ENCODE measurements around the gene ARAP2. TPM values are rescaled to one million over a fixed set of nuclear protein-coding genes. Genes with fewer than 3 reads are reported as not detected.
A peak's percentile ranks its signal among the peaks of the same experiment; 100 is the strongest.

Gene ARAP2
- total RNA-seq, 4 donors from 2014 or later = 12.4 to 65.6 (median 27.5) TPM

DNA sequence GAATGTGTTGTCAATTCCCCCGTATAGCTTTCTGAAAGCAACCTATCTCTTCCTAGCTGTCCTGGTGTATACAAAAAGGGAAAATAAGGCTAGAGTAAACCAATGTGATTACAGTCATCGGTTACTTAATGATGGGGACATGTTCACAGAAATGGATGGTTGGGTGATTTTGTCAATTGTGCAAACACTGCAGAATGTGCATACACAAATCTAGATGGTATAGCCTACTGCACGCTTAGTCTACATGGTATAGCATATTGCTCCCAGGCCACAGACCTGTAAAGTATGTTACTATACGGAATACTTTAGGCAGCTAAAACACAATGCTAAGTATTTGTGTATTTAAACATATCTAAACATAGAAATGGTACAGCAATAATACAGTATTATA, 42.2 kb upstream of the ARAP2 start:
- Histone ChIP-seq H3K36me3 (no peaks in the 10 kb centered on the region), H3K27me3 (no peaks in the 10 kb centered on the region), H3K9me3 (no peaks in the 10 kb centered on the region), H3K4me3 (no peak overlapping the region), H3K4me1 (peaks cover 0 to 8% (median 4%) of the 10 kb centered on the region in 4 donors), H3K27ac (peak overlapping the region in 1 of 4 donors; percentile 32)
- TF ChIP-seq EP300 (IDR thresholded peaks at IDR 0.05) = no peak
- 89 to 91% methylated on average over 4 of the region's 4 CpGs for WGBS, 2 donors
- DNase-seq (ENCODE audit: low spot score in 2 of 2) = no peak

DNA sequence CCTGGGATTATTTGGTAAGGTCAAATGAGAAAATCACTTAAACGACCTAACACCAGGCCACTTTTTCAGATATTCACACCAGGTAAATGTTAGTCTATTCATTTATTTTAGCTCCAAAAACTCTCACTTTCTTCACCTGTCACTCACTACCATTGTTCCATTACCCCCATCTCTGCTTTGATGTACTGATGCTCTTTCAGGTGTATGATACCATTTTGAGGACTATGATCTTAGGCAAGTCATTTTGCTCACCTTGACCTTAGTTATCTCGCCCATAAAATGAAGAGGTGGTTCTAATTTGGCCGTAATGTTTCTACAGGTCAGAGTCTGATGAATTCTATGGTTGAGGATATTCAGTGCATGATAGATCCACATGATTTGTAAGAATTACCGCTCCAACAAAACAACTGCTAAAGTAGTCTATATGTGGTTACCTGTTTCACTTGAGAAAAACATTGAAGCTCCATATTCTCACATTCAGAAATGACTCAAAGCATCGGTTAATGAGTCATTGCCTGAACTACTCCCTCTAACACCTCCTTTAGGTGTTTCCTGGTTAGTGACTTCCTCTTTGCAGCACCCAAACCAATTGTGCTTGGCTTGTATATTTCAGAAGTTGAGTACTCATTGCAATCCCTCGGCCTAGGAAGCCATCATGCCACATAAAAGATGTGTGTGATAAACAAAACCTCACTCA, 41.6 kb upstream of the ARAP2 start:
- TF ChIP-seq POLR2A (IDR thresholded peaks at IDR 0.05) (no peak), EP300 (IDR thresholded peaks at IDR 0.05) (no peak)
- TF ChIP-seq, protein P1, sequence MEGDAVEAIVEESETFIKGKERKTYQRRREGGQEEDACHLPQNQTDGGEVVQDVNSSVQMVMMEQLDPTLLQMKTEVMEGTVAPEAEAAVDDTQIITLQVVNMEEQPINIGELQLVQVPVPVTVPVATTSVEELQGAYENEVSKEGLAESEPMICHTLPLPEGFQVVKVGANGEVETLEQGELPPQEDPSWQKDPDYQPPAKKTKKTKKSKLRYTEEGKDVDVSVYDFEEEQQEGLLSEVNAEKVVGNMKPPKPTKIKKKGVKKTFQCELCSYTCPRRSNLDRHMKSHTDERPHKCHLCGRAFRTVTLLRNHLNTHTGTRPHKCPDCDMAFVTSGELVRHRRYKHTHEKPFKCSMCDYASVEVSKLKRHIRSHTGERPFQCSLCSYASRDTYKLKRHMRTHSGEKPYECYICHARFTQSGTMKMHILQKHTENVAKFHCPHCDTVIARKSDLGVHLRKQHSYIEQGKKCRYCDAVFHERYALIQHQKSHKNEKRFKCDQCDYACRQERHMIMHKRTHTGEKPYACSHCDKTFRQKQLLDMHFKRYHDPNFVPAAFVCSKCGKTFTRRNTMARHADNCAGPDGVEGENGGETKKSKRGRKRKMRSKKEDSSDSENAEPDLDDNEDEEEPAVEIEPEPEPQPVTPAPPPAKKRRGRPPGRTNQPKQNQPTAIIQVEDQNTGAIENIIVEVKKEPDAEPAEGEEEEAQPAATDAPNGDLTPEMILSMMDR (IDR thresholded peaks at IDR 0.05) = no peak
- Histone ChIP-seq H3K4me1 (peaks cover 0 to 8% (median 4%) of the 10 kb centered on the region in 4 donors), H3K9me3 (no peaks in the 10 kb centered on the region), H3K36me3 (no peaks in the 10 kb centered on the region), H3K4me3 (no peak overlapping the region), H3K27me3 (no peaks in the 10 kb centered on the region), H3K27ac (peak overlapping the region in 3 of 4 donors; percentile 32 to 85 (median 75))
- no peak for DNase-seq (ENCODE audit: low spot score in 2 of 2)
- 89 to 91% methylated on average over 6 of the region's 6 CpGs for WGBS, 2 donors

GRCh38 chr4:36283912-36284465, 39.7 kb upstream of the ARAP2 start:
- H3K36me3 ChIP-seq = no peaks in the 10 kb centered on the region
- H3K4me3 ChIP-seq = no peak overlapping the region
- peaks cover 0 to 8% (median 4%) of the 10 kb centered on the region in 4 donors for H3K4me1 ChIP-seq
- DNase-seq (ENCODE audit: low spot score in 2 of 2) = no peak
- no peaks in the 10 kb centered on the region for H3K27me3 ChIP-seq
- no peaks in the 10 kb centered on the region for H3K9me3 ChIP-seq
- 34 to 38% methylated on average over 2 of the region's 2 CpGs for WGBS, 2 donors
- no peak for TF ChIP-seq POLR2A (IDR thresholded peaks at IDR 0.05)
- TF ChIP-seq EP300 (IDR thresholded peaks at IDR 0.05) = peak; percentile 56 to 84
- H3K27ac ChIP-seq = peak overlapping the region in 3 of 4 donors; percentile 42 to 85 (median 75)

DNA sequence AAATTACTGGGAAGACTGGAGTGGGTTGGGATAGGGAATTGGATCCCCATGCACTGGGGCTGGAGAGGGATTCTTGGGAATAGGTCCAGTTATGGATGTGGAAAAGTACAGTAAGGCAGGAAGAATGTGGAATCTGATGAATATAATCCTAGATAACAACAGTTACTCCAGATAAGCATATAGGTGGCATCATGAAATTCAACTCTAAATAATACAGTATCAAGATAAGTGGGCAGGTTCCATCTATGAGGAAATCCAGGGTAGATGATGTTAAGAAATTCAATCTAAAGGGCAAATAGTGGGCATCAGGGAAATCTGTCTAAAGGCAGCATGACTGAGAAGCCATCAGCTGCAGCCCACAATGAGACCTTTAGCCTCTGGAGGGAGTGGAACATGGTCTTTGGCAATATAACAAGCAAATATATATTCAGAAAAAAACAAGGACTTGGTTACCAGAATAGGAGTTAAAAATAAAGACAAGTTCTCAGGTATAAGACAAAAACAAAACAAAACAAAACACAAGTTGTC, 38.3 kb upstream of the ARAP2 start:
- DNase-seq (ENCODE audit: low spot score in 2 of 2) = no peak
- no peaks in the 10 kb centered on the region for H3K27me3 ChIP-seq
- H3K27ac ChIP-seq = peak overlapping the region in 2 of 4 donors; percentile 57 to 85
- TF ChIP-seq, protein P1 (IDR thresholded peaks at IDR 0.05) = no peak
- TF ChIP-seq EP300 (IDR thresholded peaks at IDR 0.05) (no peak), POLR2A (IDR thresholded peaks at IDR 0.05) (no peak)
- no peaks in the 10 kb centered on the region for H3K9me3 ChIP-seq
- H3K4me1 ChIP-seq = peaks cover 0 to 8% (median 4%) of the 10 kb centered on the region in 4 donors
- no peaks in the 10 kb centered on the region for H3K36me3 ChIP-seq
- no peak overlapping the region for H3K4me3 ChIP-seq

DNA sequence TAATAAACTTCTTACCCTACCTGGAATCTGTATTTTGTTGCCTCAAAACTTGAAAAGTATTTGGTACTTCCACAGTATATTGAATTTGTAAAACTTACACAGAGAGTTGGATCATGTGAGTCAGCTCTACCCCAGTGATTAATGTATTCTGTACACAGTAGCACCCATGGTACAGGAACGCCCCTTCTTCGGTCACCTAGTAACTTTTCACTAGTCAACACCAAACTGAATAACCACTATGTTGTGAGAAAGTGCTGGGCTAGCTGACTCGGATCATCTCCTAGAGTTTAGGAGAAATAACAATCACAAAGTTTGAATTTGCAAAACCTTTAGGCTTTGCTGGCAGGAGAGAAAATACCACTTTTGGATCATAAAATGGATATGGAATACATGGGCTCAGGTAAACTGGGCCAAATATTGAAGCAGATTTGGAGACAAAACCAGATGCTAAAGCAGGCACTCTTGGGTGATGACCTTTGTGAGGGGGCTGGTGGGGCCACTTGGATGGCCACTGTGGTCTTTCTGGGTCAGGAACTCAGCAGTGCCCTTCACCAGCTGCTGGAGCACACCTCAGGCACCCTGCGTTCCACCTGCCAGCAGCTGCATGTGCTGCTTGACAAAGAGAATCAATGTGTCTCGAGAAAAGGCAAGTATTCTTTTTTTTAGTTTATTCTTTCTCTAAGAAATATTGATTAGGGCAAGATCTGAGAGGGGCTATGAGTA, 37.2 kb upstream of the ARAP2 start, which contains the start of gene DTHD1:
TSS of gene DTHD1 (plus strand) at position 233 of the 723 bp plus-strand sequence. CDS start at position 376, 143 bp downstream.
- Histone ChIP-seq H3K4me3 (no peak within 1 kb of the TSS), H3K36me3 (no peaks in the 10 kb centered on the region), H3K4me1 (peaks cover 0 to 8% (median 4%) of the 10 kb centered on the region in 4 donors), H3K27me3 (no peaks in the 10 kb centered on the region), H3K9me3 (no peaks in the 10 kb centered on the region), H3K27ac (no peak within 1 kb of the TSS)
- TF ChIP-seq POLR2A (IDR thresholded peaks at IDR 0.05) (no peak), EP300 (IDR thresholded peaks at IDR 0.05) (no peak)
- TF ChIP-seq, protein P1 (IDR thresholded peaks at IDR 0.05) = no peak
- WGBS, 2 donors = 97% methylated on average over 5 of the region's 5 CpGs
- DNase-seq (ENCODE audit: low spot score in 2 of 2) = no peak

All from tibial nerve (tissue), 4 donors.